Measurements from ENCODE around the gene HMCN1. TPM values are rescaled to one million over a fixed set of nuclear protein-coding genes. Genes with fewer than 3 reads are reported as not detected.

Gene HMCN1
- total and polyA plus RNA-seq, 2 experiments from 2014 or later: 1.6 to 8.7 TPM

- TF ChIP-seq ETS1 (IDR thresholded peaks at IDR 0.05) (no peak), ZNF331 (CRISPR knock-in tag; IDR thresholded peaks at IDR 0.05; ENCODE audit: low read depth) (no peak), STAT1 (IDR thresholded peaks at IDR 0.05; ENCODE audit: unreplicated experiment) (no peak), EZH2 (IDR thresholded peaks at IDR 0.05; ENCODE audit: low read depth, unreplicated experiment) (no peak)
Observed at GRCh38 chr1:185701650-185702049, 32.5 kb upstream of the HMCN1 start (continued).

- H3K27ac ChIP-seq (ENCODE audit: low read depth): no peak overlapping the region
Observed at GRCh38 chr1:185704181-185704580, 30.0 kb upstream of the HMCN1 start.

GRCh38 chr1:185716095-185716494 lies 18.1 kb upstream of the HMCN1 start:
- DNase-seq (ENCODE audit: low spot score) (no peak), ATAC-seq (no peak)
- no peaks in the 10 kb centered on the region for H3K27me3 Mint-ChIP-seq (ENCODE audit: insufficient read depth, low read depth, poor library complexity)
- H3K4me2 ChIP-seq: no peak overlapping the region
- 0 out of 2 replicates have a peak, but pooled peaks cover 3% of the 10 kb centered on the region for H3K9me2 ChIP-seq (ENCODE audit: insufficient read depth)
- H4K20me1 ChIP-seq (replicated peaks; ENCODE audit: insufficient read depth): no peaks in the 10 kb centered on the region
- no peak overlapping the region for H3K27ac ChIP-seq (ENCODE audit: low read depth)
- no peak overlapping the region for H2AFZ ChIP-seq
- H3K36me3 Mint-ChIP-seq (ENCODE audit: low read depth): no peaks in the 10 kb centered on the region; the same call in 2 of the 3 replicates
- H3K4me1 Mint-ChIP-seq: no peaks in the 10 kb centered on the region
- H3K4me1 ChIP-seq (ENCODE audit: insufficient read depth): no peaks in the 10 kb centered on the region
- H3K27ac Mint-ChIP-seq: no peak overlapping the region
- no peaks in the 10 kb centered on the region for H3K36me3 ChIP-seq (ENCODE audit: insufficient read depth)
- H3K9me3 Mint-ChIP-seq: no peaks in the 10 kb centered on the region; the same call in 1 of the 3 replicates
- H3K4me3 Mint-ChIP-seq: no peak overlapping the region
- H3F3A ChIP-seq (replicated peaks; ENCODE audit: low read depth): no peaks in the 10 kb centered on the region
- H3K4me3 ChIP-seq: no peak overlapping the region
- H3K27me3 ChIP-seq (ENCODE audit: insufficient read depth): no peaks in the 10 kb centered on the region
- H3K79me2 ChIP-seq (replicated peaks; ENCODE audit: insufficient read depth): no peaks in the 10 kb centered on the region
- TF ChIP-seq STAT1 (IDR thresholded peaks at IDR 0.05; ENCODE audit: unreplicated experiment) (no peak), NANOG (IDR thresholded peaks at IDR 0.05; ENCODE audit: borderline replicate concordance) (no peak), ZNF114 (CRISPR knock-in tag; IDR thresholded peaks at IDR 0.05) (no peak), EZH2phosphoT487 (IDR thresholded peaks at IDR 0.05; ENCODE audit: unreplicated experiment) (no peak), EZH2 (IDR thresholded peaks at IDR 0.05; ENCODE audit: low read depth, unreplicated experiment) (no peak), ETS1 (IDR thresholded peaks at IDR 0.05) (no peak), REST (IDR thresholded peaks at IDR 0.05; ENCODE audit: unreplicated experiment) (no peak), POLR2AphosphoS5 (IDR thresholded peaks at IDR 0.05; ENCODE audit: low read depth) (no peak)

More at GRCh38 chr1:185704181-185704580, 30.0 kb upstream of the HMCN1 start:
- H3K27me3 Mint-ChIP-seq (ENCODE audit: insufficient read depth, low read depth, poor library complexity): peaks cover 7% of the 10 kb centered on the region
- H4K20me1 ChIP-seq (replicated peaks; ENCODE audit: insufficient read depth): no peaks in the 10 kb centered on the region
- H3K9me2 ChIP-seq (ENCODE audit: insufficient read depth): no peaks in the 10 kb centered on the region; the same call in 1 of the 2 replicates
- no peaks in the 10 kb centered on the region for H3K36me3 ChIP-seq (ENCODE audit: insufficient read depth)
- no peak overlapping the region for H3K4me3 Mint-ChIP-seq
- H3K36me3 Mint-ChIP-seq (ENCODE audit: low read depth): peaks cover 24% of the 10 kb centered on the region
- no peak overlapping the region for H3K27ac Mint-ChIP-seq
- no peaks in the 10 kb centered on the region for H3K79me2 ChIP-seq (replicated peaks; ENCODE audit: insufficient read depth)
- H3K4me1 Mint-ChIP-seq: peaks cover 14% of the 10 kb centered on the region
- no peak overlapping the region for H2AFZ ChIP-seq
- no peak for ATAC-seq
- H3F3A ChIP-seq (replicated peaks; ENCODE audit: low read depth): no peaks in the 10 kb centered on the region
- no peak for DNase-seq (ENCODE audit: low spot score)
- H3K4me3 ChIP-seq: no peak overlapping the region
- H3K4me1 ChIP-seq (ENCODE audit: insufficient read depth): peaks cover 4% of the 10 kb centered on the region
- no peak overlapping the region for H3K4me2 ChIP-seq
- TF ChIP-seq CREB1 (CRISPR knock-in tag; IDR thresholded peaks at IDR 0.05; ENCODE audit: low read depth) (no peak), STAT1 (IDR thresholded peaks at IDR 0.05; ENCODE audit: unreplicated experiment) (no peak)
- H3K27me3 ChIP-seq (ENCODE audit: insufficient read depth): peaks cover 19% of the 10 kb centered on the region; the same call in 1 of the 2 replicates
- H3K9me3 Mint-ChIP-seq: peaks cover 29% of the 10 kb centered on the region
